Activated B cell treated with CpG ODN at 0.5 μM for 24 hours (primary cell): ENCODE results near the gene CYTH1. TPM values are rescaled to one million over a fixed set of nuclear protein-coding genes. Genes with fewer than 3 reads are reported as not detected.

Experiments
- ATAC-seq: fragments of 200-7000 bp; cut with Tn5 transposase; one replicate; pipeline ENCODE4 v1.10.0; 2021; ENCODE audit warnings: low read depth, mild to moderate bottlenecking, moderate library complexity
- CTCF ChIA-PET: fragments of 350-600 bp; sonication (Branson Sonifier 250); formaldehyde crosslinking; loops from one replicate; lab custom pipeline; 2021; ENCODE audit warnings: antibody characterized with exemption; lab: Charles Lee
- POLR2A ChIA-PET: fragments of 350-600 bp; sonication (Branson Sonifier 250); formaldehyde crosslinking; loops from one replicate; lab custom pipeline; 2021; ENCODE audit warnings: antibody characterized with exemption; lab: Charles Lee
- DNase-seq: peaks from one replicate; pipeline ENCODE4 v3.0.0; 2022
- H3K27ac Mint-ChIP-seq: one replicate; pipeline ENCODE4 v1.8.0; 2020; ENCODE audit warnings: mixed read lengths
- H3K27me3 Mint-ChIP-seq: one replicate; pipeline ENCODE4 v1.8.0; 2021; ENCODE audit warnings: mixed read lengths
- H3K36me3 Mint-ChIP-seq: one replicate; pipeline ENCODE4 v1.8.0; 2021; ENCODE audit warnings: low read depth, mixed read lengths
- H3K4me1 Mint-ChIP-seq: one replicate; pipeline ENCODE4 v1.8.0; 2021; ENCODE audit warnings: mixed read lengths
- H3K4me3 Mint-ChIP-seq: one replicate; pipeline ENCODE4 v1.8.0; 2020; ENCODE audit warnings: mild to moderate bottlenecking, mixed read lengths
- H3K9me3 Mint-ChIP-seq: one replicate; pipeline ENCODE4 v1.8.0; 2020; ENCODE audit warnings: mixed read lengths
- CTCF ChIP-seq: fragments of 200-600 bp; IDR thresholded peaks from one replicate; pipeline ENCODE4 v1.8.0; 2022; ENCODE audit warnings: antibody characterized with exemption, mild to moderate bottlenecking
- intact Hi-C: fragments of 100-400 bp; cut with micrococcal nuclease; formaldehyde crosslinking; loops from one replicate; pipeline ENCODE4 v1.15.1; 2024
- total RNA-seq: library from RNA; stranded (reverse); gene quantifications from 2 replicates; pipeline ENCODE4 v1.2.3, GENCODE V29; 2022

Gene CYTH1
- total RNA-seq = 368 and 391 TPM in 2 replicates

- ChIA-PET POLR2A (interaction anchor here (0.6 to 5.1 kb wide), 6 partner anchors 9 to 59 kb away, joined by 3 to 65 read pairs (median 6); no protein-coding TSS in a partner anchor), CTCF (no interaction called here)
- H3K4me1 Mint-ChIP-seq = peaks cover 42% of the 10 kb centered on the region
- peaks cover 17% of the 10 kb centered on the region for H3K36me3 Mint-ChIP-seq
- TF ChIP-seq CTCF = no peak
- H3K27ac Mint-ChIP-seq = peak within 1 kb of the TSS; percentile 93
- H3K27me3 Mint-ChIP-seq = no peaks in the 10 kb centered on the region
- H3K4me3 Mint-ChIP-seq = peak within 1 kb of the TSS; percentile 92
- no peaks in the 10 kb centered on the region for H3K9me3 Mint-ChIP-seq
- no peak for ATAC-seq
- intact Hi-C loops = loop anchor here (1.0 to 5.0 kb wide), 3 partner anchors 59 to 110 kb away; partner anchors contain the start of gene USP36
- DNase-seq = no peak
Observed at GRCh38 chr17:78781893-78782304, at the start of gene CYTH1. Gene CYTH1, minus strand, starts transcription at chr17:78782273. Its CDS starts 50 bp downstream, at chr17:78782223.

- no peak overlapping the region for H3K4me3 Mint-ChIP-seq
- no peak for ATAC-seq
Observed at GRCh38 chr17:78829477-78829876, 47.4 kb upstream of the CYTH1 start.

GRCh38 chr17:78828470-78829185 is 46.6 kb upstream of the CYTH1 start:
- H3K9me3 Mint-ChIP-seq = no peaks in the 10 kb centered on the region

More at GRCh38 chr17:78829477-78829876, 47.4 kb upstream of the CYTH1 start:
- ChIA-PET POLR2A (no interaction called here), CTCF (no interaction called here)
- no peaks in the 10 kb centered on the region for H3K9me3 Mint-ChIP-seq
- DNase-seq = no peak
- H3K27me3 Mint-ChIP-seq = no peaks in the 10 kb centered on the region
- intact Hi-C loops = no loop called here
- H3K36me3 Mint-ChIP-seq = peaks cover 94% of the 10 kb centered on the region
- TF ChIP-seq CTCF = no peak
- H3K4me1 Mint-ChIP-seq = peaks cover 8% of the 10 kb centered on the region
- no peak overlapping the region for H3K27ac Mint-ChIP-seq

GRCh38 chr17:78826836-78827509 is 44.9 kb upstream of the CYTH1 start:
- Mint-ChIP-seq H3K36me3 (peaks cover 95% of the 10 kb centered on the region), H3K4me1 (peaks cover 8% of the 10 kb centered on the region), H3K27me3 (no peaks in the 10 kb centered on the region), H3K9me3 (no peaks in the 10 kb centered on the region), H3K27ac (no peak overlapping the region), H3K4me3 (no peak overlapping the region)
- DNase-seq = no peak
- no peak for TF ChIP-seq CTCF
- ChIA-PET CTCF (interaction anchor here (1.1 kb wide), 1 partner anchor 39 kb away, joined by 3 read pairs; no protein-coding TSS in a partner anchor), POLR2A (no interaction called here)
- intact Hi-C loops = no loop called here
- ATAC-seq = no peak

More at GRCh38 chr17:78828470-78829185, 46.6 kb upstream of the CYTH1 start:
- no peak for TF ChIP-seq CTCF
- Mint-ChIP-seq H3K4me3 (no peak overlapping the region), H3K27me3 (no peaks in the 10 kb centered on the region), H3K4me1 (peaks cover 8% of the 10 kb centered on the region), H3K36me3 (peaks cover 96% of the 10 kb centered on the region), H3K27ac (no peak overlapping the region)
- no peak for ATAC-seq
- CTCF ChIA-PET = interaction anchor here (1.3 kb wide), 1 partner anchor 332 kb away, joined by 3 read pairs; no protein-coding TSS in a partner anchor
- DNase-seq = no peak
- POLR2A ChIA-PET = no interaction called here
- intact Hi-C loops = no loop called here

- intact Hi-C loops = no loop called here
- CTCF ChIA-PET = interaction anchor here (1.1 kb wide), 1 partner anchor 40 kb away, joined by 3 read pairs; no protein-coding TSS in a partner anchor
- POLR2A ChIA-PET = interaction anchor here (0.7 kb wide), 1 partner anchor 108 kb away, joined by 4 read pairs; no protein-coding TSS in a partner anchor
- ATAC-seq (no peak), DNase-seq (no peak)
- no peak overlapping the region for H3K27ac Mint-ChIP-seq
- no peaks in the 10 kb centered on the region for H3K9me3 Mint-ChIP-seq
- no peak overlapping the region for H3K4me3 Mint-ChIP-seq
- peaks cover 8% of the 10 kb centered on the region for H3K4me1 Mint-ChIP-seq
- no peaks in the 10 kb centered on the region for H3K27me3 Mint-ChIP-seq
- peaks cover 95% of the 10 kb centered on the region for H3K36me3 Mint-ChIP-seq
- TF ChIP-seq CTCF = no peak
Observed at GRCh38 chr17:78826421-78826820, 44.3 kb upstream of the CYTH1 start.
